Measurements from ENCODE around the gene TSPYL1.

DNA sequence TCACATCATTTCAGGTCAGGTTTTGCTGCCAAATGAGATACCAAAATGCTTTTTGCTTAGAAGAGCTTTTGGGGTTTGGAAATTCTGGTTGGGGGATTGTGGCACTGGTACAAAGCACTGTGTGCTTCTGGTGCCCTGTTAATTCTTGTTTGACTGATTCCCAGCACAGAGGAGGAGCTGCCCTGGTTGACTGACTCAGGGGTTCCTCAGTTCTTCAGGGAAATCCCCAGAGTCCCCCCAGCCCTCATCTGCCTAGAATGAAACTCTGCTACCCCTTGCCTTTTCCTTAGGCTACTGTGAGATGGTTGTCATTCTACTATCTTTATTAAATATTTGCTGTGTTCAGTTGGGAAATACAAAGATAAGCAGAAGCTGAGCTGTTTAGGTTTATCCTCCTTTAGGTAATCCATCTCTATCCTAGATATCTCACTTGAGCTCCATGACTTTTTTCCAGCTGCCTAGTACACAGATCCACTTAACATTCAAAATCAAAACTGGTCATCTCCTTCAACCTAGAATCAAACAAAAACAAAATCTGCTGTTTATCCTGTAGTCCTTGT lies 24.9 kb upstream of the TSPYL1 start:
- TF ChIP-seq, protein P1, sequence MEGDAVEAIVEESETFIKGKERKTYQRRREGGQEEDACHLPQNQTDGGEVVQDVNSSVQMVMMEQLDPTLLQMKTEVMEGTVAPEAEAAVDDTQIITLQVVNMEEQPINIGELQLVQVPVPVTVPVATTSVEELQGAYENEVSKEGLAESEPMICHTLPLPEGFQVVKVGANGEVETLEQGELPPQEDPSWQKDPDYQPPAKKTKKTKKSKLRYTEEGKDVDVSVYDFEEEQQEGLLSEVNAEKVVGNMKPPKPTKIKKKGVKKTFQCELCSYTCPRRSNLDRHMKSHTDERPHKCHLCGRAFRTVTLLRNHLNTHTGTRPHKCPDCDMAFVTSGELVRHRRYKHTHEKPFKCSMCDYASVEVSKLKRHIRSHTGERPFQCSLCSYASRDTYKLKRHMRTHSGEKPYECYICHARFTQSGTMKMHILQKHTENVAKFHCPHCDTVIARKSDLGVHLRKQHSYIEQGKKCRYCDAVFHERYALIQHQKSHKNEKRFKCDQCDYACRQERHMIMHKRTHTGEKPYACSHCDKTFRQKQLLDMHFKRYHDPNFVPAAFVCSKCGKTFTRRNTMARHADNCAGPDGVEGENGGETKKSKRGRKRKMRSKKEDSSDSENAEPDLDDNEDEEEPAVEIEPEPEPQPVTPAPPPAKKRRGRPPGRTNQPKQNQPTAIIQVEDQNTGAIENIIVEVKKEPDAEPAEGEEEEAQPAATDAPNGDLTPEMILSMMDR (IDR thresholded peaks at IDR 0.05 in 2 of 3, conservative IDR thresholded peaks at IDR 0.05 in 1 of 3; ENCODE audit: control insufficient read depth in 2 of 3, extremely low read depth in 1 of 3, insufficient read depth in 1 of 3, low read depth in 3 of 3, low read length in 3 of 3): no peak
- TF ChIP-seq RAD51 (IDR thresholded peaks at IDR 0.05) (no peak), POU2F2 (IDR thresholded peaks at IDR 0.05; ENCODE audit: borderline replicate concordance, low read depth, low read length) (no peak)
- TF ChIP-seq, protein P2, sequence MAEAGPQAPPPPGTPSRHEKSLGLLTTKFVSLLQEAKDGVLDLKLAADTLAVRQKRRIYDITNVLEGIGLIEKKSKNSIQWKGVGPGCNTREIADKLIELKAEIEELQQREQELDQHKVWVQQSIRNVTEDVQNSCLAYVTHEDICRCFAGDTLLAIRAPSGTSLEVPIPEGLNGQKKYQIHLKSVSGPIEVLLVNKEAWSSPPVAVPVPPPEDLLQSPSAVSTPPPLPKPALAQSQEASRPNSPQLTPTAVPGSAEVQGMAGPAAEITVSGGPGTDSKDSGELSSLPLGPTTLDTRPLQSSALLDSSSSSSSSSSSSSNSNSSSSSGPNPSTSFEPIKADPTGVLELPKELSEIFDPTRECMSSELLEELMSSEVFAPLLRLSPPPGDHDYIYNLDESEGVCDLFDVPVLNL (IDR thresholded peaks at IDR 0.05; ENCODE audit: low read depth, low read length): no peak
- TF ChIP-seq, protein P3, sequence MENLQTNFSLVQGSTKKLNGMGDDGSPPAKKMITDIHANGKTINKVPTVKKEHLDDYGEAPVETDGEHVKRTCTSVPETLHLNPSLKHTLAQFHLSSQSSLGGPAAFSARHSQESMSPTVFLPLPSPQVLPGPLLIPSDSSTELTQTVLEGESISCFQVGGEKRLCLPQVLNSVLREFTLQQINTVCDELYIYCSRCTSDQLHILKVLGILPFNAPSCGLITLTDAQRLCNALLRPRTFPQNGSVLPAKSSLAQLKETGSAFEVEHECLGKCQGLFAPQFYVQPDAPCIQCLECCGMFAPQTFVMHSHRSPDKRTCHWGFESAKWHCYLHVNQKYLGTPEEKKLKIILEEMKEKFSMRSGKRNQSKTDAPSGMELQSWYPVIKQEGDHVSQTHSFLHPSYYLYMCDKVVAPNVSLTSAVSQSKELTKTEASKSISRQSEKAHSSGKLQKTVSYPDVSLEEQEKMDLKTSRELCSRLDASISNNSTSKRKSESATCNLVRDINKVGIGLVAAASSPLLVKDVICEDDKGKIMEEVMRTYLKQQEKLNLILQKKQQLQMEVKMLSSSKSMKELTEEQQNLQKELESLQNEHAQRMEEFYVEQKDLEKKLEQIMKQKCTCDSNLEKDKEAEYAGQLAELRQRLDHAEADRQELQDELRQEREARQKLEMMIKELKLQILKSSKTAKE (IDR thresholded peaks at IDR 0.05; ENCODE audit: low read depth, poor library complexity, severe bottlenecking): no peak
